GM18526 (cell line): ENCODE data around the gene GPR37L1.

ENCODE experiments used
- POLR2A ChIP-seq: IDR thresholded peaks from 3 replicates; pipeline ENCODE4 v1.6.1; 2011; ENCODE audit not compliant: insufficient read length; ENCODE audit errors: extremely low read depth

Gene GPR37L1, protein sequence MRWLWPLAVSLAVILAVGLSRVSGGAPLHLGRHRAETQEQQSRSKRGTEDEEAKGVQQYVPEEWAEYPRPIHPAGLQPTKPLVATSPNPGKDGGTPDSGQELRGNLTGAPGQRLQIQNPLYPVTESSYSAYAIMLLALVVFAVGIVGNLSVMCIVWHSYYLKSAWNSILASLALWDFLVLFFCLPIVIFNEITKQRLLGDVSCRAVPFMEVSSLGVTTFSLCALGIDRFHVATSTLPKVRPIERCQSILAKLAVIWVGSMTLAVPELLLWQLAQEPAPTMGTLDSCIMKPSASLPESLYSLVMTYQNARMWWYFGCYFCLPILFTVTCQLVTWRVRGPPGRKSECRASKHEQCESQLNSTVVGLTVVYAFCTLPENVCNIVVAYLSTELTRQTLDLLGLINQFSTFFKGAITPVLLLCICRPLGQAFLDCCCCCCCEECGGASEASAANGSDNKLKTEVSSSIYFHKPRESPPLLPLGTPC

GRCh38 chr1:202122639-202123335 lies at the start of gene GPR37L1:
GPR37L1 (plus strand) TSS chr1:202122917; CDS start chr1:202122964, 47 bp downstream.
- no peak for TF ChIP-seq POLR2A

DNA sequence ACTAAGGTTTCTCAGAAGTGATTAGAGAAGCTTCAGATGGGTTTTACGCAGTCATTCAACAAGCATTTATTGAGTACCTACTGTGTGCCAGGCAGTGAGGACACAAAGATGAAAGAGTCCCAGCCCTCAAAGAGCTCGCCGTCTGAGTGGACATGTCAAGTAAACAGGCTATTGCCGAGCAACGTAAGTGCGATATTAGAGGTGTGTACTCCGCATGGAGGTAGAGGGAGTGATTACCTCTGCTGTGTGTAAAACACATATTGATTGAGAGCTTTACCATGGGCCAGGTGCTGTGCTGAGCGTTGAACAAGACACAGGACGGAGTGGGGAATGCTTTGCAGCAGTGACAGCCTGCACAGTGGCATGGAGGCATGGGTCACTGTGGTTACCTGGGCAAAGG lies 49.5 kb upstream of the GPR37L1 start:
- no peak for TF ChIP-seq POLR2A

DNA sequence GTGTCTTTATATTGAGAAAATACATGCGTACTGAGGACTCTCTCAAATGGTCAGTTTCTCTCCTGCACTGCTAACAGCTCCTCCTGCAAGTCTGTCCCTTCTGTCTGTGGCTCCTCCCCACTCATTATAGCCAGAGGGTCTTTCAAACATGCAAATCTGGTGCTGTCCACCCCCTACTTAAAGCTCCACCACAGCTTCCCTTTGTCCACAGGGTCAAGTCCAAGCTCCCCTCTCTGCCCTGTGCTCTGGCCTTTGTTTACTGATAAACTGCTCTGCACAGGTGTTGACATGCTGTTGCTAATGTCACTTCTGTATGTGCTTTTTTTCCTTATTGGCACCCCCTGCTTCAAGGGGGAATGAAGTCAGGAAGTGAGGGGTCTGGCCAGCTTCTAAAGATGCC lies 47.7 kb upstream of the GPR37L1 start:
- no peak for TF ChIP-seq POLR2A

DNA sequence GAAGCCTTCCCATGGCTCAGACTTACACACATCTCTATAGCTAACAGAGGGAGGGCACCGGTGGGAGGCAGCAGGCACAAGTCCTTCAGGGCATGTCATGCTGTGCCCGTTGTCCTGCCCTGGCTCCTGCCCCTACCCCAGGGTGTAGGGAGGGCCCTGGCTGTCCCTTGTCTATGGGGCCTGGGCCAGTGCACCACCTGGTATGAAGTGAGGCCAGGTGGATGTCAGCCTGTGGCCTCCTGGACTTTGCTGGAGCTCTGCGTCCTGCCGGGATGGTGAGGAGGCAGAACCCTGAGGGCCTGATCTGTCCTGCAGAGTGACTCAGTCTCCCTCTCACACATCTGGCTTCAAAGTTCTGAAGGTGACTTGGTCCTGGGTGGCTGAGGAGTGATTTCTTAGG lies 47.3 kb upstream of the GPR37L1 start:
- no peak for TF ChIP-seq POLR2A

GRCh38 chr1:202076050-202076511 lies 46.6 kb upstream of the GPR37L1 start:
- no peak for TF ChIP-seq POLR2A

GRCh38 chr1:202078241-202078640 lies 44.5 kb upstream of the GPR37L1 start:
- no peak for TF ChIP-seq POLR2A

GRCh38 chr1:202081992-202082391 lies 40.7 kb upstream of the GPR37L1 start:
- TF ChIP-seq POLR2A, result no peak

GRCh38 chr1:202084791-202085681 lies 37.7 kb upstream of the GPR37L1 start:
- TF ChIP-seq POLR2A, result no peak

GRCh38 chr1:202085682-202086373 lies 36.9 kb upstream of the GPR37L1 start:
- TF ChIP-seq POLR2A, result no peak

- no peak for TF ChIP-seq POLR2A
These were observed 36.0 kb upstream of the GPR37L1 start for GRCh38 chr1:202086579-202087350.

DNA sequence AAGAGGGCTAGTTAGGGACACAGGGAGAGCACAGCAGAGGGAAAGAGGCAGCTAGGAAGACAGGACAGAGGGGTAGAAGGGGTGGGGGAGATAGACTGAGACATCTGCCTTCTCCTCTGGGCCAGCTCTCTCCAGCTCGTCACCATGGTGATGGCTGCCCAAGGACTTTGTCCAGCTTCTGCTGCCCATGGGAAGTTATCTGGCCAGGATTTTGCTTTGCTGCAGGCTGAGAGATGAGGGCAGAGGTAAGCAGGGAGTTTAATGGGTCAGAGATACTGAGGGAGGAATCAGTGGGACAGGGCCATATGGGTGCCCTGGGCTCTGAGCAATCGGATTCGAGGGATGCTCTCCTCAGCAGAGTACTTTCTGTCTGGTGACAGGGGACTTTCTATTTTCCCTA lies 34.5 kb upstream of the GPR37L1 start:
- TF ChIP-seq POLR2A, result no peak

DNA sequence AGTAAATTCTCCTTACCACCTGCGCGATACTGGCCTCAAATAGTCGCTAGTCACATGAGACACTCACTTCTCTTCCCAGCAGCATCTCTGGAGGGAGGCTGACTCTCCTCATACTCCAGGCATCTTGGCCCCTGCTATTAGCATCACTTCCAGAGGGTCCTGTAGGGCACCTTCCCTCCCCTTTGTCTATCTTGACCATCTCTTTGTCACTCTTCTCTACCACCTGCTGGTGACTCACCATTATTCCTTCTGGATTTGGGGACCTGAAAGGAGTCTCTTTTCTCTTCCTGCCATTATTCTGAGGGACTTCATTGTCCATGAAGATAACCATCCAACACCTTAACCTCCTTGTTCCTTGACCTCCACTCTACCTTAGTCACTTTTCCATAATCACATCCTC lies 31.7 kb upstream of the GPR37L1 start:
- TF ChIP-seq POLR2A, result no peak

DNA sequence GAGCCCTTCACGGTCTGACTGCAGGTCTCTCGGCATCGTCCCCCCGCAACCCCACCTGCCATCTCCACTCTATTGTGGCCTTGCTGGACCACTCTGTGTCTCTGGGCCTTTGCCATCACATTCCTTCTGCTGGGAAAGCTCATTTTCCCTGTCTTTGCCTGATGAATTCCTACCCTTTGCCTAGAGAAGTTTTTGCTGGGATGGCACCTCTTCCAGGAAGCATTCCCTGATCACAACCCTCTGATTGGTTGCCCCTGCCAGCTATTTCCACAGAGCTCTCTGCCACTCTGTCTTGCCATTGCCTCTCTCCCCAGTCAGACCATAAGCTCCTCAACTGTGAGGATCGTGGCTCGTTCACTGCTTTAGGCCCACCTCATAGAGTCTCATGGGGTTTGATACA lies 28.9 kb upstream of the GPR37L1 start:
- TF ChIP-seq POLR2A, result no peak

GRCh38 chr1:202101184-202101583 lies 21.5 kb upstream of the GPR37L1 start:
- no peak for TF ChIP-seq POLR2A
